GM21723 (cell line): Measurements from ENCODE around the gene NELL1.
"Not testable (repeated sequence)": the region's sequence is repeated elsewhere in the genome, so short reads cannot be mapped to it uniquely, and the experiment has no call there.

Source experiments
- ATAC-seq: cut with Tn5 transposase; IDR thresholded peaks from one replicate; pipeline ENCODE4 v1.9.1; 2021; ENCODE audit warnings: mild to moderate bottlenecking, moderate library complexity; ENCODE audit not compliant: unreplicated experiment

Gene NELL1

GRCh38 chr11:21174781-21175180 lies 505.4 kb downstream of the NELL1 start:
- ATAC-seq, result no peak

- ATAC-seq, result no peak
Measured at GRCh38 chr11:21177379-21177778, 508.0 kb downstream of the NELL1 start.

GRCh38 chr11:21179770-21180169 lies 510.4 kb downstream of the NELL1 start:
- ATAC-seq, result no peak

DNA sequence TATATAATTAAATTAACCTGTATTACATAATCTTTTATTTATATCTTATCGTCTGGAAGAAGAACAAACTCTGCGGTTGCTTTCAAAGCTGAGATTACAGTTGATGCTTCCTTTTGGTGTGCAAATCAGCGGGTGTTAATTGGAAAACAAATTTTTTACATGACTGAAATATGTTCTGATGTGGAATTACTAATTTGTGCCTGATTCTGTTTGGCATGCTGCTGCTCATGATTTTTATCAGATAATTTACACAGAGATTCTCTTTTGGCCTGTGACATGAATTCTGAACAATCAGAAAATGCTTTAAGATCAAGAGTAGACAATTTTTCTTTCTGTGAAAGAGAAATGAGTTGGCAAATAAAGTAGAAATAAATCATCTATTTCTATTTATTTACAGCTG lies 510.8 kb downstream of the NELL1 start:
- no peak for ATAC-seq

DNA sequence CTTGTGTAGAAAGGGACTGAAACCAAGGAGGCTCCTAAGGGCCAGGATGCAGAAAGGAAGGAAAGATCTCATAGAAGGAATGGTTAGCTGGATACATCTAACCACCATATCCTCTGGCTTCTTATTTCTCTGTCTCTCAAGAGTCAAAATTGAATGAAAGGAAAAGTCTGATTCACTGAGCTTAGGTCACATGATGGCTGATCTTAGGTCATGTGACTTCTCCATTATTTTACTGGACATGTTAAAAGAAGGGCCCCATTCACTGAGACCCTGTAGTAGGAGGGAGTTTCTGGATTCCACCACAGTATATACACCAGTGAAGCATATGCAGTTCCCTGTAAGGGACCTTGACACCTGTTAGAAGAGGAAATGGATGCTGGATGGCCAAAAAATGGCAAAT lies 516.6 kb downstream of the NELL1 start:
- no peak for ATAC-seq

DNA sequence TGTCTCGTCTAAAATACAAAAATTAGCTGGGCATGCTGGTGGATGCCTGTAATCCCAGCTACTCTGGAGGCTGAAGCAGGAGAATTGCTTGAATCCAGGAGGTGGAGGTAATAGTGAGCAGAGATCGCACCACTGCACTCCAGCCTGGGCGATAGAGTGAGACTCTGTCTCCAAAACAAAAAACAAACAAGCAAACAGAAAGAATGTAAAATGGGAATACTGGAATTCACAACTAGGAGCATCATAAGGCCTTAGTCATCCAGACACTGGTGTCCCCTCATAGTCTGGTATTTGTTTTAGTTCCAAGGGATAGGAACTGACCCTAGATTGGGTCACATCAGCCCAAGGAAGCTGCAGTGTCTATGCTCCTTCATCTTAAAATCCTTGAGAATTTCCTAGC lies 520.8 kb downstream of the NELL1 start:
- no peak for ATAC-seq

DNA sequence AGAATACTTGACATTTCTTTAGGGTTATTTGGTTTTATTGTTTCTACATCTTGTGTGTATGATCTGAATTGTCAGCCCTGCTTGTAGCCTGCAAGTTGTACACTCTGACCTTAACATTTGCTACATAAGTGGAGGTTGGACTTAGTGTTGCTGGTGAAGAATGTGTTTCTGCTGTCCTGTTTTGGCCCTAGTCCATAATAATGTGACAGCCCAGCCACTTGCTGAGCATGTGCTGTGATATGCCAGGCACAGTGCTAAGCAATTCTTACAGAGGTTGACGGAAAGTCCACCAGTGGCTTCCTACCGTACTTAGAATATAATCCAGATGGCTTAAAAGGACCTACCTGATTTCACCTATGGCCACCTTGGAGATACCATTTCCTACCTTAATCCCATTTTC lies 526.6 kb downstream of the NELL1 start:
- ATAC-seq, result no peak

DNA sequence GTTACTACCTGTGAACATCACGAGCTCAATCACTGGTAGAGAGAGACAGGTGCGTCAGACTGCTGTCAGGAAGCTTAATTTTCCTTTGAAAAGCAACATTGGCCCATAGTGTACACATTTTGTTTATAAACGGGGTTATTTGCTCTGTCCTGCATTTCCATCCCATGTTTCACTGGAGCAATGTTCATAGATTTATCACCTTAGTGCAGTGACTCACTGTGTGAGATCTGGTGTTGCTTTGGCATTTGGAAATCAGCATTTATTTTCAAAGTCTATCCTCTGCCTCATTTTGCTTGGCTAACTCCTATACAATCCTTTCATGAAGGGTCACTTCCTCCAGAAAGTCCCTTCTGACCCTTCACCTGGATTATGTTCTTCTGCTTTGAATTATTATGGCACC lies 529.1 kb downstream of the NELL1 start:
- ATAC-seq, result no peak

- no peak for ATAC-seq
Measured at GRCh38 chr11:21205205-21205604, 535.8 kb downstream of the NELL1 start.

DNA sequence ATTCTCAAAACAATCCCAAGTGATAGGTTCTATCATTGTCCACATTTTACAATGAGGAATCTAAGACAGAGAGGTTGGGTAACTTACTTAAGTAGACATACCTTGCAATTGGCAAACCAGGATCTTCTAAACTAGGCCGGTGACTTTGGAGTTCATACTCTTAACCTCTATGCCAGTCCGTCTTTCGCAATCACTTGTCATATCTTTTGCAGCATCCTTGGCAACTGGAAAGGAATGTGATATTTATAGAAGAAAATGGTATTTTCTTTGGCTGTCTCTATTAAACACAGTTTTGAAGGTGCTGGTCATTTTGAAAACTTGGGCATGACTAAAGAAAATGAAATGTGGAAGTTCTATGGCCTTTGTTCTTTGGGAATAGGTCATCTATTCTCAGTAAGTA lies 556.5 kb downstream of the NELL1 start:
- ATAC-seq, result no peak

GRCh38 chr11:21229224-21229623 lies 559.8 kb downstream of the NELL1 start:
- no peak for ATAC-seq

GRCh38 chr11:21250196-21250595 lies 580.8 kb downstream of the NELL1 start:
- ATAC-seq, result no peak

- ATAC-seq, result no peak
Measured at GRCh38 chr11:21254055-21254454, 584.7 kb downstream of the NELL1 start.

DNA sequence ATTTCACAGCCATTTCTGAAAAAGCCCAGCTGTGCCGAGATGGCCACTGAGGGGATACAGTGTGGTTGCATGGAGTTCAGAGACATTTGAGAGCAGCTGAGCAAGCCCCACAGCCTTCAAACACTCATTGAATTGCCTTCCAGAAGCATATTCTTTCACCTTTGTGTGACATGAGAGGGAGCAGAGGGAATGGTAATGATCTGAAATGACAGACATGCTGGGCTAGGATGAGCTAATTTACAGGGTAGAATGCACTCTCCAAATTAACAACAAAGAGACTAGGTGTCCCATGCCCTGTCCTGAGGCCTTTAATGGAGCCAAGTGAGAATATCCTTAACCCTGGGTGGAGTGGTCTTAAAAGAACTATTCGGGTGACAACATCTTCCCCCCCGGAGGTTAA lies 585.4 kb downstream of the NELL1 start:
- ATAC-seq, result no peak

GRCh38 chr11:21257461-21257860 lies 588.1 kb downstream of the NELL1 start:
- ATAC-seq, result no peak

DNA sequence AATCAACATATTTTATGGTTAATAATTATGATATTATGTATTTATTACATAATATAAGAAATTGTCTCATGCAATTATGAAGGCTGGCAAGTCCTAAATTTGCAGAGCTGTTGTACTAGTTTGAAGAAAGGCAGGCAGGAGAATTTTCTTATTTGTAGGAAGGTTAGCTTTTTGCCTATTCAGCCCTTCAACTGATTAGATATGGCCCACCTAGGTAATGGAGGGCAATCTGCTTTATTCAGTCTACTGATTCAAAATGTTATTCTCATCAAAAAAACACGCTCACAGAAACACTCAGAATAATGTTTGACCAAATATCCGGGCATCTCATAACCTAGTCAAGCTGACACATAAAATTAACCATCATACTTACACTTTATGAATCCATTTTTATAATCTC lies 589.0 kb downstream of the NELL1 start:
- no peak for ATAC-seq

GRCh38 chr11:21260101-21260500 lies 590.7 kb downstream of the NELL1 start:
- no peak for ATAC-seq

DNA sequence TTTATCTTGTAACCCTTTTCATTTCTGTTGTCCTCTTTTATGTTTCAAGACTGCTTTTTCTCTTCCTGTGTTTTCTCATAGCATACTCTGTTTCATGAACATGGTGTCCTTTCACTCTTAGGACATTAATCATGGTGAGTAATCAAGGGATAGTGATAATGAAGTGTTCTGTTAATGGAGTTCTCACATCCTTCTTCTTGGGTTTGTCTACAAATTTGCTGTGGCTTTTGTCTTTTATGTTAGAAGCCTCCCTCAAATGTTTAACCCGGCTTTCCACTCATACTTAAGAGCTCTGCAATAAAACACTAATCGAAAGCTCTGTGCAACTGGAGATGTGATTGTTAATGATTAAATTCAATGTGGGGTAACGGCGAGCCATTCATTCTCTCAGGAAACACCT lies 593.6 kb downstream of the NELL1 start:
- no peak for ATAC-seq

GRCh38 chr11:21264125-21264524 lies 594.7 kb downstream of the NELL1 start:
- ATAC-seq, result no peak

- ATAC-seq, result no peak
Measured at GRCh38 chr11:21268036-21268435, 598.6 kb downstream of the NELL1 start.

GRCh38 chr11:21272139-21272538 lies 602.8 kb downstream of the NELL1 start:
- ATAC-seq, result not testable (repeated sequence)

- ATAC-seq, result no peak
Measured at GRCh38 chr11:21278840-21279239, 609.5 kb downstream of the NELL1 start.

DNA sequence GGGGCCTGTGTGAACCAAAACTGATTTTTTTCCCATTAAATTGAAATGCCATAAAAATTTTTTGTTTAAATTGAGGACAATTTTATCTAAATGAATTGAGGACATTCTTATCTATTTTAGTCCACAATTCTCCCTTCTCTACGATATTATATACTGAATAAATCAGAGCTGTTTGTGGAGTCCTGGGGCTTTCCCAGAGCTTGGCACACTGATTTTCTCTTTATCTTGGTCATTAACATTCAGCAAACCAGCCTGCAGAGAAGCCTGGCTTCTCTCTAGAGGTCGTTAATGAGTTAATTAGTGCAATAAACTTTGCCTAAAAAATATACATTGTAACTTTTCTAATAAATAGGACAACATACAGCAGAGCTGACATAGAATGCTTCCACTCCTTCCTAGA lies 615.7 kb downstream of the NELL1 start:
- ATAC-seq, result no peak

- no peak for ATAC-seq
Measured at GRCh38 chr11:21289686-21290085, 620.3 kb downstream of the NELL1 start.
